GM23248 (cell line): Measurements from ENCODE around the gene GALNT10. TPM values are rescaled to one million over a fixed set of nuclear protein-coding genes. Genes with fewer than 3 reads are reported as not detected.
A peak's percentile ranks its signal among the peaks of the same experiment; 100 is the strongest.

Source experiments
- DNase-seq: peaks from one replicate; pipeline ENCODE4 v3.0.0-alpha.2; 2015
- H2AFZ ChIP-seq: fragments of 200-600 bp; sonication (generic); 2 replicates; pipeline ENCODE4 v1.6.1; 2016; ENCODE audit warnings: antibody characterized with exemption
- H3F3A ChIP-seq: fragments of 200-600 bp; sonication (generic); 2 replicates; pipeline ENCODE4 v1.6.1; 2016; ENCODE audit warnings: mild to moderate bottlenecking, antibody characterized with exemption, mixed run types; ENCODE audit not compliant: insufficient read depth
- H3K27ac ChIP-seq: fragments of 200-600 bp; sonication (generic); 2 replicates; pipeline ENCODE4 v1.5.1; 2016; ENCODE audit warnings: mild to moderate bottlenecking
- H3K27me3 ChIP-seq: fragments of 200-600 bp; sonication (generic); replicated peaks from 2 replicates; pipeline ENCODE4 v1.6.1; 2016; ENCODE audit warnings: mild to moderate bottlenecking; ENCODE audit not compliant: insufficient read depth
- H3K36me3 ChIP-seq: fragments of 200-600 bp; sonication (generic); 2 replicates; pipeline ENCODE4 v1.6.1; 2016; ENCODE audit warnings: low read depth, mild to moderate bottlenecking
- H3K4me1 ChIP-seq: fragments of 200-600 bp; sonication (generic); 2 replicates; pipeline ENCODE4 v1.6.1; 2016; ENCODE audit warnings: mild to moderate bottlenecking; ENCODE audit not compliant: insufficient read depth
- H3K4me2 ChIP-seq: fragments of 200-600 bp; sonication (generic); one replicate; pipeline ENCODE4 v1.6.1; 2016; ENCODE audit warnings: mild to moderate bottlenecking; ENCODE audit not compliant: unreplicated experiment
- H3K4me3 ChIP-seq: fragments of 200-600 bp; sonication (generic); 2 replicates; pipeline ENCODE4 v1.5.1; 2016; ENCODE audit warnings: mild to moderate bottlenecking
- H3K79me2 ChIP-seq: fragments of 200-600 bp; sonication (generic); 2 replicates; pipeline ENCODE4 v1.6.1; 2016; ENCODE audit warnings: mild to moderate bottlenecking; ENCODE audit not compliant: insufficient read depth
- H3K9ac ChIP-seq: fragments of 200-600 bp; sonication (generic); 2 replicates; pipeline ENCODE4 v1.6.1; 2016; ENCODE audit warnings: mild to moderate bottlenecking
- H3K9me2 ChIP-seq: fragments of 200-600 bp; sonication (generic); 2 replicates; pipeline ENCODE4 v1.6.1; 2016; ENCODE audit warnings: mixed run types, mild to moderate bottlenecking, moderate library complexity; ENCODE audit not compliant: insufficient read depth
- H3K9me3 ChIP-seq: fragments of 200-600 bp; sonication (generic); one replicate; pipeline ENCODE4 v1.6.1; 2017; ENCODE audit warnings: low read depth
- H4K20me1 ChIP-seq: fragments of 200-600 bp; sonication (generic); 2 replicates; pipeline ENCODE4 v1.6.0; 2016; ENCODE audit not compliant: insufficient read depth
- EZH2 ChIP-seq: fragments of 200-600 bp; sonication (generic); IDR thresholded peaks from 2 replicates; pipeline ENCODE4 v1.6.1; 2018; ENCODE audit warnings: antibody characterized with exemption, mild to moderate bottlenecking; ENCODE audit not compliant: insufficient read depth, poor library complexity, severe bottlenecking
- EZH2phosphoT487 ChIP-seq: fragments of 200-600 bp; sonication (generic); IDR thresholded peaks from 2 replicates; pipeline ENCODE4 v1.6.1; 2018; ENCODE audit warnings: antibody characterized with exemption, moderate library complexity, mild to moderate bottlenecking, low read depth; ENCODE audit not compliant: insufficient read depth
- WGBS, 2 experiments: methylation state at CpG; one replicate each; pipeline ENCODE4 v1.1.6; 2015 to 2017; ENCODE audit warnings: low lambda C conversion rate in 2 of 2, low coverage in 1 of 2; ENCODE audit errors: missing lambda C conversion rate in 2 of 2; 5-methylcytosine and 5-hydroxymethylcytosine counted together
- in situ Hi-C: fragments of 300-500 bp; cut with MboI; formaldehyde crosslinking; loops from 2 replicates; pipeline ENCODE4 v1.15.0; 2020
- polyA plus RNA-seq: library from polyadenylated mRNA; unstranded; fragments of >200 nt; fragmentation: Nextera tagmentation; extraction: Ambion mirVana; gene quantifications from 2 replicates; pipeline ENCODE4 v1.2.1, GENCODE V29; 2016
- total RNA-seq: library from RNA; depleted of rRNA; stranded (reverse); fragments of >200 nt; shearing (Covaris generic); gene quantifications from 2 replicates; pipeline ENCODE4 v1.2.3, GENCODE V29; 2014

The GALNT10 gene
- total and polyA plus RNA-seq, 2 experiments from 2014 or later = 23.3 to 67.9 TPM

- H3K4me3 ChIP-seq = 0 out of 2 replicates have a peak overlapping the region, but pooled peaks have one; percentile 0
- TF ChIP-seq EZH2 = no peak
- no peak for TF ChIP-seq EZH2phosphoT487
- H3K9me3 ChIP-seq = no peaks in the 10 kb centered on the region
- H3K9me2 ChIP-seq = no peaks in the 10 kb centered on the region
- WGBS, 2 experiments = 32 to 34% methylated on average over 8 of the region's 8 CpGs
- H3K4me2 ChIP-seq = peak overlapping the region; percentile 62
- in situ Hi-C loops = no loop called here
- peak overlapping the region; percentile 75 for H3K9ac ChIP-seq
- H3K36me3 ChIP-seq = 0 out of 2 replicates have a peak, but pooled peaks cover 4% of the 10 kb centered on the region
- no peaks in the 10 kb centered on the region for H4K20me1 ChIP-seq
- H3F3A ChIP-seq = peaks cover 51% of the 10 kb centered on the region
- H3K4me1 ChIP-seq = peaks cover 31% of the 10 kb centered on the region
- H3K27ac ChIP-seq = peak overlapping the region; percentile 93
- peak; percentile 90 for DNase-seq
- peaks cover 77% of the 10 kb centered on the region for H3K79me2 ChIP-seq
- no peaks in the 10 kb centered on the region for H3K27me3 ChIP-seq
- peak overlapping the region; percentile 16 for H2AFZ ChIP-seq
Measured at GRCh38 chr5:154221371-154221896, 30.9 kb downstream of the GALNT10 start.

GRCh38 chr5:154222414-154222813 is 31.9 kb downstream of the GALNT10 start:
- H3K27ac ChIP-seq = peak overlapping the region; percentile 93
- no peaks in the 10 kb centered on the region for H3K27me3 ChIP-seq
- no peak overlapping the region for H2AFZ ChIP-seq
- 98% methylated on average over 2 of the region's 2 CpGs for WGBS, 2 experiments
- no peaks in the 10 kb centered on the region for H3K9me2 ChIP-seq
- in situ Hi-C loops = no loop called here
- DNase-seq = no peak
- H3K4me2 ChIP-seq = peak overlapping the region; percentile 62
- peaks cover 29% of the 10 kb centered on the region for H3K4me1 ChIP-seq
- H3K36me3 ChIP-seq = 0 out of 2 replicates have a peak, but pooled peaks cover 4% of the 10 kb centered on the region
- no peak overlapping the region for H3K9ac ChIP-seq
- peaks cover 46% of the 10 kb centered on the region for H3F3A ChIP-seq
- TF ChIP-seq EZH2 (no peak), EZH2phosphoT487 (no peak)
- peaks cover 3% of the 10 kb centered on the region for H3K9me3 ChIP-seq
- no peak overlapping the region for H3K4me3 ChIP-seq
- H3K79me2 ChIP-seq = peaks cover 77% of the 10 kb centered on the region
- no peaks in the 10 kb centered on the region for H4K20me1 ChIP-seq

- no peak overlapping the region for H3K9ac ChIP-seq
- TF ChIP-seq EZH2phosphoT487 = no peak
- no peak for TF ChIP-seq EZH2
- no peak overlapping the region for H2AFZ ChIP-seq
- H3K36me3 ChIP-seq = 0 out of 2 replicates have a peak, but pooled peaks cover 4% of the 10 kb centered on the region
- H3K79me2 ChIP-seq = peaks cover 77% of the 10 kb centered on the region
- H3K27ac ChIP-seq = 0 out of 2 replicates have a peak overlapping the region, but pooled peaks have one; percentile 93
- H3K4me3 ChIP-seq = no peak overlapping the region
- H3K27me3 ChIP-seq = no peaks in the 10 kb centered on the region
- in situ Hi-C loops = no loop called here
- H3K9me2 ChIP-seq = no peaks in the 10 kb centered on the region
- H3K4me1 ChIP-seq = peaks cover 29% of the 10 kb centered on the region
- H3K9me3 ChIP-seq = peaks cover 5% of the 10 kb centered on the region
- H4K20me1 ChIP-seq = no peaks in the 10 kb centered on the region
- DNase-seq = no peak
- WGBS, 2 experiments = 91 to 98% methylated on average over 3 of the region's 3 CpGs
- peaks cover 46% of the 10 kb centered on the region for H3F3A ChIP-seq
- no peak overlapping the region for H3K4me2 ChIP-seq
Measured at GRCh38 chr5:154223320-154223719, 32.8 kb downstream of the GALNT10 start.

GRCh38 chr5:154227090-154227489 is 36.6 kb downstream of the GALNT10 start:
- TF ChIP-seq EZH2phosphoT487 (no peak), EZH2 (no peak)
- Histone ChIP-seq H3K4me1 (peaks cover 5% of the 10 kb centered on the region), H3F3A (peaks cover 26% of the 10 kb centered on the region), H3K27me3 (no peaks in the 10 kb centered on the region), H3K9me2 (no peaks in the 10 kb centered on the region), H3K4me2 (no peak overlapping the region), H2AFZ (no peak overlapping the region), H3K9ac (no peak overlapping the region), H3K27ac (no peak overlapping the region), H3K79me2 (peaks cover 98% of the 10 kb centered on the region), H3K36me3 (0 out of 2 replicates have a peak, but pooled peaks cover 4% of the 10 kb centered on the region), H4K20me1 (no peaks in the 10 kb centered on the region), H3K4me3 (no peak overlapping the region), H3K9me3 (peaks cover 5% of the 10 kb centered on the region)
- no peak for DNase-seq
- WGBS, 2 experiments = 47 to 50% methylated on average over 2 of the region's 2 CpGs
- in situ Hi-C loops = no loop called here
